ENCODE results near the gene MYO10.

MYO10 gene

DNA sequence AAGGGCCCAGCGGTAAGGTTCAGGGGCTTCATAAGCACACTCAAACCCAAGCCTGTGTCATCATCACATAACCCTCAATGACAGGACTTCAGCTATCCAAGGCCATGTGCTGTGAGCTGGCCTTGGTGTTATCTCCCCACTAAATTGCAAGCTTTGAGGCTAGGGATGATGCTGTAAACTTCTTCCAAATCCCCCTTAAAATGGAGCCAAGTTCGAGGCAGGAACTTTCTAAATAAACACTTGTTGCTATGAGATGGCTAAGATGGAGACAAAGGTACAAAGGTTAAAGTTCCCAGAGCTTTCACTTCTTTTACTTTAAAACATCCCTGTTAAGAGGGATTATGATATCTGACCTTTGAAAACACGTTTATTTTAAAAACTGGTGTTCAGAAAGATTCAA lies 123.6 kb downstream of the MYO10 start:
- no peak for DNase-seq (ENCODE audit: low read depth)

- DNase-seq (ENCODE audit: low read depth) = no peak
Observed at GRCh38 chr5:16810208-16810854, 125.8 kb downstream of the MYO10 start.

GRCh38 chr5:16809395-16810207 lies 126.5 kb downstream of the MYO10 start:
- DNase-seq (ENCODE audit: low read depth) = no peak

DNA sequence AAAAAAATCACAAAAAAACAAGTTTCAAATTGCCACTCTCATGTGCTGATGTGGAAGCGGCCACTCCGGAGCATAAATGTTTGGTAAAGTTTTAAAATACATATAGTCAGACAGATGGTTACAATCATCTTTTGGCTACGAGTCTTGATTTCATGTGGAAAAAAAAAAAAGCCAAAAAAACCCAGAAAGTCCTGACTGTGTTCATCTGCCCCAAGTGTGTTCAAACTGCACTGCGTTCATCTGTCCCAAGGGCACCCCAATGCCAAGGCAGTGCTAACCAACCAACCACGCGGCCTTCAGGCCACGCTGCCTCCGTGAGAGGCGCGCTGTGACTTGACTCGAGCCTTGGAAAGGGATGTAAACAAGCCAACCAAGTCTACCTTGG lies 127.1 kb downstream of the MYO10 start:
- no peak for DNase-seq (ENCODE audit: low read depth)

- DNase-seq (ENCODE audit: low read depth) = no peak
Observed at GRCh38 chr5:16808021-16808420, 128.1 kb downstream of the MYO10 start.

- DNase-seq (ENCODE audit: low read depth) = no peak
Observed at GRCh38 chr5:16807547-16807864, 128.6 kb downstream of the MYO10 start.

GRCh38 chr5:16806711-16807546 lies 129.2 kb downstream of the MYO10 start:
- no peak for DNase-seq (ENCODE audit: low read depth)

DNA sequence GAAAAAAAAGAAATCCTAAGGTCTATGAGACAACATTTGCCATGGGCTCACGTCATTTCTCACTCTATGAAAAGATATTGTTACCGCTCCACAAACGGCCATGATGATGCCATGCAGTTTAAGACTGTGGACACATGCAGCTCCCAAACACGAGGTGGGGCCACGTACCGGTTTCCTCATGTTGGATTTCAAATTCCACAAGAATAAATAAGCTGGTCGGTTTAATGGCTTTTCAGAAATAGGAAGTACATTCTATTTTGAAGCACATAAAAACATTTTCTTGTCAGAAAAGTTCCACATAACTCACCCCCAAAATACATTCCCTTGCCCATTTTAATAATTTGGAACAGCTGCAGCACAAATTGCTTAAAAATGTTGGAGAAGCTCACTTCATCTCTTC lies 130.6 kb downstream of the MYO10 start:
- DNase-seq (ENCODE audit: low read depth) = no peak

- no peak for DNase-seq (ENCODE audit: low read depth)
Observed at GRCh38 chr5:16803831-16804230, 132.3 kb downstream of the MYO10 start.

GRCh38 chr5:16800477-16800876 lies 135.6 kb downstream of the MYO10 start:
- no peak for DNase-seq (ENCODE audit: low read depth)

- DNase-seq (ENCODE audit: low read depth) = no peak
Observed at GRCh38 chr5:16799796-16800195, 136.3 kb downstream of the MYO10 start.

GRCh38 chr5:16797951-16798350 lies 138.1 kb downstream of the MYO10 start:
- no peak for DNase-seq (ENCODE audit: low read depth)

DNA sequence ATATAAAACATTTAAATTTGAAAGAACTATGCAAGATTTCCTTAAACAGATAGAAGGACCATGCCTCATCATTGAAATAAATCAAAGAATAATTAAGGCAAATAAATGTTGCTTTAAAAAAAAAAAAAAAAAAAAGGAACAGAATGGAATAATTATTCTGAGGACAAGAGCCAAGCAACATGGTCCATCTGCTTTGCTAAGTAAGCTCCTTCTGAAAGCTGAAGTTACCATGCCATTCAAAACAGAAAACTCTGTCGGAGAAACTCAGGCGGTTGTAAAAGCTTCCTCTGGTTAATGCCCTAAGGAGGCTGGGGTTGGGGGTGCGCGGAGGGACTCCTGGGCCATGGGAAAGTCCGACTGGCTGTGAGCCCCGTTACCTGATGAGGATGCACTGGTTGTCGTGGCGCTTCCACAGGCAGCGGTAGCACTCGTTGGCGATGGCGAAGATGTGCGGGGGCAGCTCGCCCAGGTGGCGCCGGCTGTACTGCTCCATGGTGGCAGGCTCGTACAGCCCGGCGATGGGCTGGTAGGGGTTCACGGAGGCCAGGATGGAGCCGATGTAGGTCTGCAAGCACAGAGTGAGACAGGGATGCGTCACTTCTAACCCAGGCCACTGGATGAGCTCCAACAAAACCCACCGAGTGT lies 141.7 kb downstream of the MYO10 start:
- no peak for DNase-seq (ENCODE audit: low read depth)

- DNase-seq (ENCODE audit: low read depth) = no peak
Observed at GRCh38 chr5:16792598-16793275, 143.4 kb downstream of the MYO10 start.

GRCh38 chr5:16791904-16792597 lies 144.0 kb downstream of the MYO10 start:
- DNase-seq (ENCODE audit: low read depth) = no peak

DNA sequence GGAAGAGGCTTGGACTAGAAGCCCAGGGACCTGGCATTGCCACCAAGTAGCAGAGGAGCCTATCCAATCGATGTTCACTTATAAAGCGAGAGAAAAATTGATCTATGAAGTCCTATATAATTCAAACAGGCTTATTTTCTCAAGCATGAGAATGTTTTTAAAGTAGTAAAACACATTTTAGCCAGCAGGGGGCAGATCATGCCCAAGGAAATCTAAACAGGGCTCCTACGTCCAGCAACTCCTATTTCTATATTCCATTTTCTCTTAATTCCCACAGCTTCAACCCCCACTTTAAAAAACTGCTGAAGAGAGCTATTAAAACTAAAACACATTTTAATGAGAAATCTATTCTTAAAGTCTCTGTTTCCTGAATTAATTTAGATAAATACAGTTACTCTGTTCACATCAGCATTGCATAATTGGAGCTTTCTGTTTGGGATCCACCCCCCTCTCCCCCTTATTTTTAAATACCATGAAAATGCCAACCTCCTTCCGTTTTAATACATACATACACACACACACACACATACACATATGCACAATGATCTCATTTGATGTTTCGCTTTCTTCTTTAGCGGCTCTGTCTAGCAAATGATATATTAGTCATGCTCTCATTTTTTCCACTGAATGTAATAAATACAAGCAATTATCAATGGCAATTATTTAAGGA lies 144.9 kb downstream of the MYO10 start:
- DNase-seq (ENCODE audit: low read depth) = no peak

GRCh38 chr5:16788957-16789356 lies 147.1 kb downstream of the MYO10 start:
- no peak for DNase-seq (ENCODE audit: low read depth)

- DNase-seq (ENCODE audit: low read depth) = no peak
Observed at GRCh38 chr5:16787278-16787677, 148.8 kb downstream of the MYO10 start.

DNA sequence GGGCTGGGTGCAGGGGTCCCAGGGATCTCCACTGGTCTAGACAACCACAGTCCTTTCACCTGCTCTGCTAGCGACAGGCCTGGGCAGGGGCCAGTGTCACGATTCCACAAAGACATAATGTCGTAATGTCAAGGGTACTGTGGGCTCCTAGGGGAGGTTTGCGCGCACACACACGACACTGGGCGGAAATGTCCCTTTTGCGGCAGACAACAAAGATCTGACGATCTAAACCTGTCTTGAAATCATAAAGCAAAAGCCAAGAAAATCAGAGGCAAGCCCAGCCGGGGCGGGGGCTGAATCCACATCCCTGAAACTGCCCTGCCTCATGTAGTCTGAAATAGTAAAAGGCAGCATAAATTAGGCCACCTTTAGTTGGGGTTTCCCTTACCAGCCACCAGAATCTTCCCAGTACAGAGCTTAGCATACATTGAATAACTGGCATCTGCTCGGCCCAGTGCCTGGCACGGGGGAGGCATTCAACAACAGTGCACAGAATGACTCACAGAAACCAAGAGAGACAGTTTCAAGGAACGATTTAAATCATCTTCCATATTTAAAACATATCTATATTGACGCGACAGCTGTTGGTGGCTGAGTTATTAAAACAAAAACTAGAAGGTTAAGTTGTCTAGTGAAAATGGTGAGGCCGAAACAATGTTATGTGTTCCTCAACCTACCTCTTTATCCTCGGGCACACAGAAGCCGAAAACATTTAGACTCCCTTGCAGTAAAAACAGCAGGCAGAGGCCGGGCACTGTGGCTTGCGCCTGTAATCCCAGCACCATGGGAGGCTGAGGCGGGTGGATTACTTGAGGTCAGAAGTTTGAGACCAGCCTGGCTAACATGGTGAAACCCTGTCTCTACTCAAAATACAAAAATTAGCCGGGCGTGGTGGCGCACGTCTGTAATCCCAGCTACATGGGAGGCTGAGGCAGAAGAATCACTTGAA lies 151.0 kb downstream of the MYO10 start:
- peak; percentile 1 for DNase-seq (ENCODE audit: low read depth)

- DNase-seq (ENCODE audit: low read depth) = no peak
Observed at GRCh38 chr5:16784088-16784487, 152.0 kb downstream of the MYO10 start.
